ENCODE measurements around the gene GAGE10.

GRCh38 chrX:49291615-49292337 lies 11.7 kb upstream of the GAGE10 start:
- TF ChIP-seq, protein P1, sequence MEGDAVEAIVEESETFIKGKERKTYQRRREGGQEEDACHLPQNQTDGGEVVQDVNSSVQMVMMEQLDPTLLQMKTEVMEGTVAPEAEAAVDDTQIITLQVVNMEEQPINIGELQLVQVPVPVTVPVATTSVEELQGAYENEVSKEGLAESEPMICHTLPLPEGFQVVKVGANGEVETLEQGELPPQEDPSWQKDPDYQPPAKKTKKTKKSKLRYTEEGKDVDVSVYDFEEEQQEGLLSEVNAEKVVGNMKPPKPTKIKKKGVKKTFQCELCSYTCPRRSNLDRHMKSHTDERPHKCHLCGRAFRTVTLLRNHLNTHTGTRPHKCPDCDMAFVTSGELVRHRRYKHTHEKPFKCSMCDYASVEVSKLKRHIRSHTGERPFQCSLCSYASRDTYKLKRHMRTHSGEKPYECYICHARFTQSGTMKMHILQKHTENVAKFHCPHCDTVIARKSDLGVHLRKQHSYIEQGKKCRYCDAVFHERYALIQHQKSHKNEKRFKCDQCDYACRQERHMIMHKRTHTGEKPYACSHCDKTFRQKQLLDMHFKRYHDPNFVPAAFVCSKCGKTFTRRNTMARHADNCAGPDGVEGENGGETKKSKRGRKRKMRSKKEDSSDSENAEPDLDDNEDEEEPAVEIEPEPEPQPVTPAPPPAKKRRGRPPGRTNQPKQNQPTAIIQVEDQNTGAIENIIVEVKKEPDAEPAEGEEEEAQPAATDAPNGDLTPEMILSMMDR (IDR thresholded peaks at IDR 0.05) = peak in 3 of 4 experiments; percentile 20 to 62 (median 44)
- TF ChIP-seq POLR2A (IDR thresholded peaks at IDR 0.05) = no peak
- TF ChIP-seq EP300 (IDR thresholded peaks at IDR 0.05) = no peak

Data from gastroesophageal sphincter (tissue), 3 donors.